ENCODE data around the gene CDH2. TPM values are rescaled to one million over a fixed set of nuclear protein-coding genes. Genes with fewer than 3 reads are reported as not detected.

CDH2 gene
- total and polyA plus RNA-seq, 4 donors, result 14.2 to 49.5 (median 26.4) TPM

- Histone ChIP-seq H3K27me3 (ENCODE audit: control insufficient read depth in 4 of 4, insufficient read depth in 4 of 4, low read length in 3 of 4) (no peaks in the 10 kb centered on the region), H3K27ac (ENCODE audit: low read depth in 1 of 2, low read length in 2 of 2) (peak overlapping the region in 1 of 2 donors; percentile 5), H3K4me3 (ENCODE audit: low read depth in 1 of 3, low read length in 3 of 3) (no peak overlapping the region), H3K4me1 (ENCODE audit: control insufficient read depth in 4 of 4, insufficient read depth in 4 of 4, low read length in 3 of 4) (peaks cover 6 to 52% (median 47%) of the 10 kb centered on the region in 4 donors), H3K9ac (ENCODE audit: low read depth in 1 of 2, low read length in 2 of 2) (peak overlapping the region in 1 of 2 donors; percentile 9), H3K9me3 (ENCODE audit: control insufficient read depth in 4 of 4, low read length in 3 of 4) (no peaks in the 10 kb centered on the region), H3K36me3 (ENCODE audit: control insufficient read depth in 4 of 4, insufficient read depth in 3 of 4, low read depth in 1 of 4, low read length in 3 of 4) (no peaks in the 10 kb centered on the region)
- WGBS, result 41% methylated on average over 4 of the region's 4 CpGs
- TF ChIP-seq SP1 (IDR thresholded peaks at IDR 0.05) (no peak), JUND (IDR thresholded peaks at IDR 0.05) (no peak)
- TF ChIP-seq, protein P1, sequence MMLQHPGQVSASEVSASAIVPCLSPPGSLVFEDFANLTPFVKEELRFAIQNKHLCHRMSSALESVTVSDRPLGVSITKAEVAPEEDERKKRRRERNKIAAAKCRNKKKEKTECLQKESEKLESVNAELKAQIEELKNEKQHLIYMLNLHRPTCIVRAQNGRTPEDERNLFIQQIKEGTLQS (IDR thresholded peaks at IDR 0.05), result no peak
- DNase-seq (ENCODE audit: low spot score), result no peak
Measured at GRCh38 chr18:28124131-28125029, 52.5 kb downstream of the CDH2 start.

DNA sequence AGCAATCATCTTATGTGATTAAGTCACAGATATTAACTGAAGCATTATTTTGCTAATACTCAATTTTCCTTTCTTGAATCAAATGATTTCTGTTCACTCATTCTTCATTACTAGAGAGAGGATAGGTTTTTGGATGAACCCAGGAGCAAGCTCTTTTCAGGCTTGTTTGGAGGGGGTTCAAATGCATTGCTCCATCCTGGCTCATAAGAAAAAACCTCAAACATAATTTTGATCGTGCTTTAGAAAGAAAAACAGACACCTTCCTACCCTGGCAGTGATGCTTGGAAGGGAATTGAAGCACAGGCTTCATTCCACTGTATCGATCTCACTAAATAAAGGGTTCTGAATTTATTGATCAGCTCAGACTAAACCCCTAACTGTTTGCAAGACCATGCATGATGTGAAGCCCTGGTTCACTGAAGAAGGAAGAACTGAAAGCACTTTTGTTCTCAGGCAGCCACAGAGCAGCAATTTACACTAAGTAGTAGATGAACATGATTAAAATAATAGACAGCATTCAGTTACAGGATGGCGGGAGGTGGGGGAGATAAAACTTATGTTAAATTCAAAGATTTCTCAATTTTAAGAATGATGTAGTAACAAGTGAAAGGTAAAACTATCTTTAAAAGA, 53.4 kb downstream of the CDH2 start:
- Histone ChIP-seq H3K27ac (ENCODE audit: low read depth in 1 of 2, low read length in 2 of 2) (no peak overlapping the region), H3K9me3 (ENCODE audit: control insufficient read depth in 4 of 4, low read length in 3 of 4) (no peaks in the 10 kb centered on the region), H3K27me3 (ENCODE audit: control insufficient read depth in 4 of 4, insufficient read depth in 4 of 4, low read length in 3 of 4) (no peaks in the 10 kb centered on the region), H3K9ac (ENCODE audit: low read depth in 1 of 2, low read length in 2 of 2) (no peak overlapping the region), H3K4me1 (ENCODE audit: control insufficient read depth in 4 of 4, insufficient read depth in 4 of 4, low read length in 3 of 4) (peaks cover 6 to 47% (median 43%) of the 10 kb centered on the region in 4 donors), H3K4me3 (ENCODE audit: low read depth in 1 of 3, low read length in 3 of 3) (peak overlapping the region in 1 of 3 donors; percentile 6), H3K36me3 (ENCODE audit: control insufficient read depth in 4 of 4, insufficient read depth in 3 of 4, low read depth in 1 of 4, low read length in 3 of 4) (no peaks in the 10 kb centered on the region)
- TF ChIP-seq HNF4A (conservative IDR thresholded peaks at IDR 0.05) (no peak), NR2F2 (IDR thresholded peaks at IDR 0.05) (no peak), REST (IDR thresholded peaks at IDR 0.05) (no peak), RAD21 (IDR thresholded peaks at IDR 0.05) (no peak), YY1 (IDR thresholded peaks at IDR 0.05) (no peak), GABPA (IDR thresholded peaks at IDR 0.05 in 1 of 2, conservative IDR thresholded peaks at IDR 0.05 in 1 of 2) (no peak), FOXA1 (IDR thresholded peaks at IDR 0.05) (no peak), HNF4G (IDR thresholded peaks at IDR 0.05) (no peak), TAF1 (conservative IDR thresholded peaks at IDR 0.05) (no peak), RXRA (IDR thresholded peaks at IDR 0.05) (no peak), SP1 (IDR thresholded peaks at IDR 0.05) (no peak)
- TF ChIP-seq, protein P1 (IDR thresholded peaks at IDR 0.05), result no peak
- TF ChIP-seq, protein P2, sequence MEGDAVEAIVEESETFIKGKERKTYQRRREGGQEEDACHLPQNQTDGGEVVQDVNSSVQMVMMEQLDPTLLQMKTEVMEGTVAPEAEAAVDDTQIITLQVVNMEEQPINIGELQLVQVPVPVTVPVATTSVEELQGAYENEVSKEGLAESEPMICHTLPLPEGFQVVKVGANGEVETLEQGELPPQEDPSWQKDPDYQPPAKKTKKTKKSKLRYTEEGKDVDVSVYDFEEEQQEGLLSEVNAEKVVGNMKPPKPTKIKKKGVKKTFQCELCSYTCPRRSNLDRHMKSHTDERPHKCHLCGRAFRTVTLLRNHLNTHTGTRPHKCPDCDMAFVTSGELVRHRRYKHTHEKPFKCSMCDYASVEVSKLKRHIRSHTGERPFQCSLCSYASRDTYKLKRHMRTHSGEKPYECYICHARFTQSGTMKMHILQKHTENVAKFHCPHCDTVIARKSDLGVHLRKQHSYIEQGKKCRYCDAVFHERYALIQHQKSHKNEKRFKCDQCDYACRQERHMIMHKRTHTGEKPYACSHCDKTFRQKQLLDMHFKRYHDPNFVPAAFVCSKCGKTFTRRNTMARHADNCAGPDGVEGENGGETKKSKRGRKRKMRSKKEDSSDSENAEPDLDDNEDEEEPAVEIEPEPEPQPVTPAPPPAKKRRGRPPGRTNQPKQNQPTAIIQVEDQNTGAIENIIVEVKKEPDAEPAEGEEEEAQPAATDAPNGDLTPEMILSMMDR (IDR thresholded peaks at IDR 0.05; ENCODE audit: low read depth, low read length, missing input control), result no peak
- TF ChIP-seq, protein P3, sequence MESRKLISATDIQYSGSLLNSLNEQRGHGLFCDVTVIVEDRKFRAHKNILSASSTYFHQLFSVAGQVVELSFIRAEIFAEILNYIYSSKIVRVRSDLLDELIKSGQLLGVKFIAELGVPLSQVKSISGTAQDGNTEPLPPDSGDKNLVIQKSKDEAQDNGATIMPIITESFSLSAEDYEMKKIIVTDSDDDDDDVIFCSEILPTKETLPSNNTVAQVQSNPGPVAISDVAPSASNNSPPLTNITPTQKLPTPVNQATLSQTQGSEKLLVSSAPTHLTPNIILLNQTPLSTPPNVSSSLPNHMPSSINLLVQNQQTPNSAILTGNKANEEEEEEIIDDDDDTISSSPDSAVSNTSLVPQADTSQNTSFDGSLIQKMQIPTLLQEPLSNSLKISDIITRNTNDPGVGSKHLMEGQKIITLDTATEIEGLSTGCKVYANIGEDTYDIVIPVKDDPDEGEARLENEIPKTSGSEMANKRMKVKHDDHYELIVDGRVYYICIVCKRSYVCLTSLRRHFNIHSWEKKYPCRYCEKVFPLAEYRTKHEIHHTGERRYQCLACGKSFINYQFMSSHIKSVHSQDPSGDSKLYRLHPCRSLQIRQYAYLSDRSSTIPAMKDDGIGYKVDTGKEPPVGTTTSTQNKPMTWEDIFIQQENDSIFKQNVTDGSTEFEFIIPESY (IDR thresholded peaks at IDR 0.05), result no peak
- 28% methylated on average over 3 of the region's 3 CpGs for WGBS
- DNase-seq (ENCODE audit: low spot score), result no peak
